ENCODE data around the gene PHF1.

- no peak for TF ChIP-seq CTCF (conservative IDR thresholded peaks at IDR 0.05; ENCODE audit: low read length)
- no peak for TF ChIP-seq EZH2phosphoT487 (IDR thresholded peaks at IDR 0.05; ENCODE audit: borderline replicate concordance)
Measured at GRCh38 chr6:33415831-33416230, 5.0 kb downstream of the PHF1 start.

All from Loucy (cell line).